SHP77 treated with DMSO at 0.1 percent for 48 hours (cell line): ENCODE results near the gene FOXP1.

Experiments used
- DNase-seq: peaks from one replicate; lab custom pipeline; 2025; lab: John Stamatoyannopoulos, UW

Gene FOXP1

DNA sequence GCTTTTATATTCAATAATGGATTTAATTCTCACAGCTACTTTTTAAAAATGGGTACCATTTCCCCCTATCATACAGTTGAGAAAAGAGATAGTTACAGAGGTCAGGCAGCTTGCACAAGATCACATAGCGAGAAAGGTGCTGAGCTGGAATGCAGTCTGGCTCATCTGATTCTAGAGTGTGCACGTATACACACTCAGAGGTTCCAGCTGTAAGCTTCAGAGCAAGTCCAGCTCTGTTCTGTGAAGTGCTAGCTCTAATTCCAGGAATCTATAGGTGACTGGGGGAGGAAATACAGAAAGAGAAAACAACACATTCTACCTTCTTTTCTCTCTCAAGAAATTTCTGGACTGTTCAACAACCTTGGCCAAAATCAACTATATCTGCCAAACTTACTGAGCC lies 318.7 kb downstream of the FOXP1 start:
- DNase-seq = no peak

DNA sequence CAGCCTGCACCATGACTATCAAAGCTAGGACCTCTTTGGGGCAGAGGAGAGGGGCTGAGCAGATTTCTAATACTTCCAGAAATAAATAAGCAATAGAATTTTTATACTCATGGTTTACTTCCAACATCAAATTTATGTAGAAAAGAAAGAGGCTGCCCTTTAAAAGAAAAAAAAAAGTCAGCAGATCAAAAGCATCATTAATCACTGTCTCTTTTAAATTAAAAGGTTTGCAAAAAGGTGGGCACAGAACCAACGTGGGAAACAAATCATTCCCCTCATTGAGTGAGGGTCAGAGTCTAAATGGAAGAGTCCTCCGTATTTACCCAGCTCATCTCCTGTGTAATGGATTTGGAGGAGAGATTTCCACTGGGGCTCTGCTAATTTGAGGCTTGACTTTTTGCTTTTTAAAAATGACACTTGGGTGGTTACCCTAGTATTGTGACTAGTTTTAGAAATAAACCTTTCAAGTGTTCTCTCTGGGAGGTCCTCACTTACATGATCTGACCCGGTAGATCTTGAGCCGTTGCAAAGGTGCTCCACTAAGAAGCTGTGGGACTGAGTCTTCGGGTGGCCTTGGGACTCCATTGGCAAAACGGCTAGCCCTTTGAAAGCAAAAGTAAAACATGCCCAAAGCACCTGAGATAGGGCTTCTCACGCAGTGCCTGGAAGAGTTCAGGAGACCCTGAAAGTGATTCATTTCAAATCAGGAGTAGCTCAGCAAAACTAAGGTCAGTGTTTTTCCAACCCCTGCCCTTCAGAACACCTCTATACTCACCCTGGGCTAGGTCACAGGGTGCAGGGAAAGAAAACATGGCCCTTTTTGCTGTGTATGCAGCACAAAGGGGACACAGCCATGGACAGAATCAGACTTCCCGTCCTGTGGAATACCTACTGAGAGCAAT lies 320.9 kb downstream of the FOXP1 start:
- DNase-seq = no peak

DNA sequence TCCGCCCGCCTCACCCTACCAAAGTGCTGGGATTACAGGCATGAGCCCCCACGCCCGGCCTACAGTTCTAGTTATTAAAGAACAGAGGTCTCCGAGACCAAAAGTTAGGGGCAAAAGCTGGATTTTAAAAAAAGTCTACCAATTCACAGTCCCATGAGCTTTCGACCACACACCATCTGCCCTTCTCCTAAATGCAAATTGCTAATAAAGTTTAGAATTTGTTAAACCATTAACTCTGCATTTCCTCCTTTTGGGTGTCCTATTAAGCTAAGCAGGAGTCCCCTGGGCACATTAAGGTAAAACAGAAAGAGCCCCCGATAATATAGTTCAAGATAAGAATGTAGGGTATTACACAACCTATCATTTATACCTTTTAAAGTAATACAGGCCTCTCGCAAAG lies 322.7 kb downstream of the FOXP1 start:
- no peak for DNase-seq

DNA sequence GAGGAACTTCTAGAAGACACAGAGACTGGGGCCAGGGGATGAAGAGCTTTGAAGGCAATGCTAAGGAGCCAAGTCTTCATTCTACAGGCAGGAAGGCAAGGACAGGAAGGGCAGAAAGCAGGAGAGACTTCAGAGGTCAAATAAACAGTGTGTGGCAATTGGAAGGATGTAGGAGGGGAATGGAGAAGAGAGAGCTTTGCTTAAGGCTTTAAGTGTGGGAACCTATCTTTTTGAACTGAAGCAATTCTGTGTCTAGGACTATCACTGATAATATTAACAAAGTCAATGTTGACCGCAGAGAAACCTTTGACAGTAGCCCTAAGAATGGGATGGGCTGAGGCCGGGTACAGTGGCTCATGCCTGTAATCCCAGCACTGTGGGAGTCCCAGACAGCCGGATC lies 325.0 kb downstream of the FOXP1 start:
- no peak for DNase-seq

DNA sequence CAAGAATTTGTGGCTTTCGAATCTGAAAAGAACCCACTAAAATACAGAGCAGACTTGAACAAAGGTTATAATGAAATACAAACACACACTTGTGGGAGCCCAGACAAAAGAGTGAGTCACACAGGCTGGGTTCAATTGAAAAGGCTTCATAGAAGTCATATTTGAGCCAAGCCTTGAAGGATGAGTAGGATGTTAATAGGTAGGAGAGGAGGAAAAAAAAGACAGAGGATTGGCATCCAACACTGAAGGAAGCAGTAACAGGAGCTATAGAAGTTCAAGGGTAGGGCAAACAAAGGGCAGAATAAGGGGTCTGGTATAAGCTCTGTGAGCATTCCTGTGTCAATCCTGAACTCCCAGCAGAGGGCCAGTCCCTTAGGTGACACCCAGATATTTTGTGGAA lies 325.4 kb downstream of the FOXP1 start:
- DNase-seq = no peak

DNA sequence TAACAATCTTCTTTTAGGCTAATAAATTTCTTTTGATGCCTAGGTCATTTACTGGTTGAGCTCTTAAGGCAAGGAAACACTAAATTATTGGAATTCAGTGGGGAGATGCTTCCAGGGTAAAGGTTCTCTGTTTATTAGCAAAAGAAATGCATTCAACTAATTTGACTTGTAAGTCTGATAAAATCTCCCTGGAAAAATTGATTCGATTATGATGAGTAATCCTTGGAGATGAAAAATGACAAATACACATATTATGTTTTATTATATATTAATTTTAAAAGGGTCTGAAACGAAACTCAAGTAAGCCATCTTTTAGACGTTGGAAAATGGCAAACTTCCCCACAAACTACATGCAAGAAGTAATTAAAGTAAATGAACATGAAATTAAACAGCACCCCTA lies 328.0 kb downstream of the FOXP1 start:
- no peak for DNase-seq

DNA sequence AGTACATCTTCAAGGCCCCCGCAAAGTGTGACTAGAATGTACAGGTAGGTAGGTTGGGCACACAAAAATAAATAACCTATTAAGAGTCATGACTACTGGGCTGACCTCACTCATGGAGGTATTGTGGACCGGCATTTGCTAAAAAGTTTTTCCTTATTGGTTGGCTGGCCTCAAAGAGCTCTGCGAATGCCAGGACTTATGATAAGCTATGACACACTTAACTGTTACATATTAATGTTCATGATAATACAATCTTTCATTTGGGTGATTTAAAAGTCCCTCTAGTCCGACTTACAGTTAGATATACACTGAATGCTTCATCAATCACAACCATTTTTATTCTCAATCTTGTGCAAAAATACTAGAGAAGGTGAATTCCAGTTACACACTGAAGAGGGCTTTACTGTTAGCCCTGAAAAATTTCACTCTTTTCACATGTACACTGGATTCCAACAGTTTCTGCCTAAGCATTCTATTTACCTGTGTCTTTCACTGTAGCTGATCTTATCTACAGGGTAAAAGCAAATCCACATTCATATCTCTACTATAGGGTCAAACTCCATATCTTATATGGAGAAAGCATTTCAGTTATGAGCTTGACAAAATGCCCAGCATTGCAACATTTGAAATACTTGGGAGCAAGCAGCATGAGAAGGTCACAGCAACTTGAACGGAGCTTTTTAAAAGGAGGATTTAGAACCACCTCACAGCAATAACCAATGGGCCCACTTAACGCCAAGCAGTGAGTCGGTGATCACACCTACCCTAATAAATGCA lies 329.1 kb downstream of the FOXP1 start:
- no peak for DNase-seq

DNA sequence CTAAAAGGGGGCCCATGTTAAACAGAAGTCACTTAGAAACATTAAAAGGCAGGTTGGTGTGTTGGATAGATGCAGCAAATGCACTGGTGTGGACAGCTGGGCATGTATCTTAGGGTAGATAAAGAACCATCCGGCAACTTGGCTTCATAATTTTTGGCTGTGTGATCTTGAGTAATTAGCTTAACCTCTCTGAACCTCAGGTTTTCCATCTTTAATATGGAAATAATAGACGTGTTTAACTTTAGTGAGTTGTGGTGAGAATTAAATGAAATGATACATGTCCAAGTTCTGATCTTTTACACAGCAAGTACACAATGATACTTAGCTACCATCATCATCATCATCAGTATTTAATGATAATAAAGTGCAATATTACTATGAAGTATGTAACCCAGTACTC lies 330.4 kb downstream of the FOXP1 start:
- no peak for DNase-seq

DNA sequence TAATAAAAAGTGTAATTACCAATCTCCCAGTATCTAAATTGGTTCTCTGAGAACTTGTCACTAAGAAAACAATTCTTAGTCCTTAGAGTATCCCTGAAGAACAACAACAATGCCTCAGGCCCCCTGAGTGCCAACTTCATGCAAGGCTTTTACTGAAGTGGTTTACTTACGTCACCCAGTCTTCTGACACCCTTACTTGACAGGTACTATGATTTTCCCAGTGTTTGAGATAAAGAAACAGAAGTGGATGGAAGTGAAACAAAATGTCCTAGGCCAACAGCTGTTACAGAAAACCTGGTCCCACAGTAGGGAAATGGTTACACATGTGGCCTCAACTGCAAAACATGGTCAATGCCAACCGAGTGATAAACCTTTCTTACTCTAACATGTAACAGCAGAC lies 331.1 kb downstream of the FOXP1 start:
- DNase-seq = no peak

DNA sequence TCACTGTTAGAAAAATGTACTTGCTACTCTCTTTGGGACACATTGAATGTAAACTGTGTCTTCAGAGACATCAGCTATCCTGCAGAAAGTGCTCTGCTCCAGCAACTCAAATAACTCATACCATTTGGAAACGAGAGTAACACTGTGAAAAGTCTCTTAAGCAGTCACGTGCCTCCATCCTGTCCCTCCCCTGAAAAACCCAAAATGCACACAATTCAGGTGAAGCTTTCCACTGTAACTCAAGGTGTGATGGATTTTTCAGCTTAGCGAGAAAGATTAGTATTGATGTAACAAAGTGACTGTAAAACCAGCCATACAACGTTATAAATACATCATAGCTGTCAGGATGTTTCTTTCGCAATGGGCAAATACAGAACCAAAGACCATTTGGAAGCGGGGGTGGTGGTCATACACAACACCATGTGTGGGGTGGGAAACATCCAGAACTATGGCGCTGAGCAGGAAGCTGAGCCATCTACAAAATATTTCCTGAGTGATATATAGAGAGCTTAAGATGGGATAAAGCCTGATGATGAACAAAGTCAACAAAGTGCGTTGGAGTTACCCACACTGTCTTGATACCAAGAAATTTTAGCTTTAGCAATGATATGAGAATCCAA lies 332.3 kb downstream of the FOXP1 start:
- DNase-seq = no peak

DNA sequence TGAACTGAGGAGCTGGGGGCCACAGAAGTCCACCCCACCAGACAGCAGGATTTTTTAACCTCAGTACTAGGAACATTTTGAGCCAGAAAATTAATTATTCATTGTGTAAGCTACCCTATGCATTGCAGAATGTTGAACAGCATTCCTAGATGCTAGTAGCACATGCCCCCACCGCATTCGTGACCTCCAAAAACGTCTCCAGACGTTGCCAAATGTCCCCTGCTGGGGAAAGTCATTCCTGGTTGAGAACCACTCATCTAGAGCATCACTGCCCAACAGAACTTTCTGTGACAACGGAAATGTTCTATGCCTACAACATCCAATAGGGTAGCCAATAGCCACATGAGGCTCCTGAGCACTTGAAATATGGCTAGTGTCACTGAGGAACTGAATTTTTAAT lies 333.5 kb downstream of the FOXP1 start:
- no peak for DNase-seq

DNA sequence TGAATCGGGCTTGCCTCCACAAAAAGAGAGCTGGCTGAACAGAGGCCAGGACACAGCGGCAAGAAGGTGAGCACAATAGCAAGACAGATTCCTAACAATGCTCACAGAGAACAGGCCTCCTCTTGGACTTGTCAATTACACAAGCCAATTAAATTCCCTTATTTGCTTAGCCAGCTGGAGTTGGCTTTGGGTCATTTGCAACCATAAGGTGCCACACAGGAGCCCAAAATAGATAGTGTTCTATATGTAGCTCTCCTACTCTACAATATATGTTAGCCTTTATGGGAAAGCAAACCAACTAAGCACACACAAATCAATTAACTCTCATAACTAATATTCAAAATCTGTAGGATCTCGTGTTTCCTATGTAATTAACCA lies 335.6 kb downstream of the FOXP1 start:
- DNase-seq = no peak

DNA sequence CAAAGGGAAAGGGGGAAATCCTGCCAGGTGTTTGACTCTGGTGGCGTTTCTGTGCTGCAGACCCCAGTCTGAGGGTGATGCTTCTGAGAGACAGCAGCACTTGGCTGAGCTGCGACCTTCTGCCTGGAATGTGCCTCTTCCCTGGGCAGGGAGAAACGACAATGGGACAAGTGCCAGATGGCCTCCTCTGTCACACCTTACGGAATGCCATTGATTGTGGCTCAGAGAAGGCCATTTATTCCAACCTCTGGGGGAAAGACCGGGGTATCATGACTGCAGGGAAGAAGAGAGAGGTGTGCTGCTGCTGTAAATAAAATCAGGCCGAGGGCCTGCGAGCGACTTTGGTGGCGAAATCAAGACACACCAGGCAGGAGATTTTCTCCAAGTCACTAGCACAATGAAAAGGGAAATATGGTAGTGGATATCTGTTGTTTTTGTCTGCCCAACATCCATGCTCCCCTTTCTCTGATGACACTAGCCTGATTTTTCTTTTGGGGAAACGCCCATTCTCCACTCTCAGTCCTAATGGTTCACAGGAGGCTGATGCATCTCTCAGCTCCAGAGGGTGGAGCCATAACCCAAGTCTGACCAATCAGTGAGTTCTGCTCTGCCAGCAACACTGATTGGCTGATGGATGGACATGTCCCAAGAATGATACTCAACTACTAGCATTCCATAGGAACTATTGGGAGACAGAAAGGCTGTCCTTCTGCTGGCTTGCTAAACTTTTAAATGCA lies 336.1 kb downstream of the FOXP1 start:
- no peak for DNase-seq

DNA sequence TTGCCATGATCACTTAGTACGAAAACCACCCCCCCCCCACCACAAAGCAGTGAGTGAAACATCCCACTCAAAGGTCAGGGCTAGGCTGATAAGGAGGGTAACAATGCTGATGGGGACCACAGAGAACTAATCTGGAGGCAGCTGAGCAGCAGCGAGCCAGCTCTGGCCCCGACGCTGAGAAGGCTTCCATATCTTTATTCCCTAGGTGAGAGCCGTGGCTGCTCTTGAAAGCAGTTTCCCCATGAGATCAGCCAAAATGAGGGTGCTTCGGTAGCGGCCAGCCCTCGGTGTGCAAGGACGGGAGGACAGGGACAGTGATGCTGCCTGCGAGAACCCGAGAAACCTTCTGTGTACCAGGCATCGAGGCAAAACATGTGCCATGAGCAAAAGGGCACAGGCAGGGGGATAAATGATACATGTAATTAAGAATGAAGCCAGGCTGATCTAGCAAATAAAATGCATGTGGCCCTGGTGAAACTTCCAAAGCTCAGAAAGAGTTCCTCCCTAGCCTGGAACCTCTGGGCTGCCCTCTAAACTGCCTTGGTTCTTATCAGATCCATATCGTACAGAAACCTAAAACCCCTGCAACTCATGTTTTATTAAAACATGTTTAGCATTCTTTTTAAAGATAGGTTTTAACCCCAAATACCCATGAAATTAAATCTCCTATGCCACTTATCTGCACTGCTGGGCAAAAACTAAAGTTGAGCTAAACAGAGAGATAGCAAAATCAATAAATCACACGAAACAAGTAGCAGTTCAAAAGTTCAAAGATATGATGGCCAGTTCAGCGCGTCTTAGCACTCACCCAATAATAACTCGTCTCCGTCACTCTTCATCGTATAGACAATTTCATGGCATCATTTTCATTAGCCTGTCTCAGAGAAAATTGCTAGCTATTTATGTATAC lies 337.3 kb downstream of the FOXP1 start:
- DNase-seq = no peak

DNA sequence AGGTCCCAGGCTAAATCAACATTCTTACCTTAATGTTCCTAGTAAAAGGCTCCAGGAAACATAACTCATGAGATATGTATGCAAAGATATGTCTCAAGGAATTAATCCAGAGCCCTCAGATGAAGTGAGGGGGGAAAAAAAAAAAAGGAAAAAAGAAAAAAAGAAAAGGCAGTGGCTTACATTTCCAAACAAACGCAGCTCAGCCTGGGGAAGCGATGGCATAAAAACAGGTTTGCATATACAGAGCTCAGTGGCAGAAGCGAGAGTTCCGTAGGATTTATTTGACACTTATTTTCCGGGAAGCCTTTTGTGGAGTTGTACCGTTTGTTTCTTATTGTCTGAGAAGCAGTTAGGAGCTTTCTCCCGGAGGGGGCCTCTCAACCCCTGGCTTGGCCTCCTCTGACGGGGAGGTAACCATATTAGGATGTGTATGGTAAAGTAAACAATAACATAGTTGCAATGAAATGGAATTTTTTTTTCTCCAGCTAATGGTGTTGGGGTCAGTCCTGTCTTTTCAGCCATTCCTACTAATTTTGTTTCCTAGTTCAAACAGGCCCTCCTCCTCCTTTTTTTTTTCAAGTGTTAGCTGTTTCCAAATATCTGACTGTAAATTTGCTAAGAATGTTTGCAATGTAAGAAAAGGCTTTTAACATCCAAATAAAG lies 338.6 kb downstream of the FOXP1 start:
- no peak for DNase-seq

DNA sequence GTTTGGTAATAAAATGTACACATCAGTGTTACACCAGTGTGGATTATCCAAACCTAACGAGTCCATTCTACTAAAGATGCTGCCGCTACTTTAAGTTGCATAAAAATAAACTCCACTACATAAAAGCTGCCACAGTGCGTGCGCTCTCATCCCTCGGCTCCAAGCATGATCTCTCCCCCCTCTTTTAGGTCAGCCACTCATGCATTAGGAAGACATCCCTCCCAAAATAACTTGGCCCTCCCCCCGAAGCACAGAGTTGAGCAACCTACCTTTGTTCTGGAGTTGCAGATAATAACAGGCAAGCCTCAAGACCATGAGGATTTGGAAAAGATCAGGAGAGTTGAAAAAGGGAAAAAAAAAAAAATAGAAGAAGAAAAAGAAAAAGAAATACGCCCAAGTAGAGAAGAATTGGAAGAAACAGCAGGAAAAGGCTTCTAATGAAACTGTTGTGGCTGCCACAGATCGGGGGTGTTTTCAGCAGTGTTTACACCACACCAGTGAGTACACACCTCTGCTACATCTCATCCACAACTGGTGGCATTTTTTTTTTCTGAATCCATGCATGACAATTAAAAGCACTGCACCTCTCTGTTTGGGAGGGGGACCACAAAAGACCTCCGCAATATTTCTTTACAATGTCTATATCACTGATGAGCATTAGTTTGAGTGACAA lies 339.2 kb downstream of the FOXP1 start:
- no peak for DNase-seq

DNA sequence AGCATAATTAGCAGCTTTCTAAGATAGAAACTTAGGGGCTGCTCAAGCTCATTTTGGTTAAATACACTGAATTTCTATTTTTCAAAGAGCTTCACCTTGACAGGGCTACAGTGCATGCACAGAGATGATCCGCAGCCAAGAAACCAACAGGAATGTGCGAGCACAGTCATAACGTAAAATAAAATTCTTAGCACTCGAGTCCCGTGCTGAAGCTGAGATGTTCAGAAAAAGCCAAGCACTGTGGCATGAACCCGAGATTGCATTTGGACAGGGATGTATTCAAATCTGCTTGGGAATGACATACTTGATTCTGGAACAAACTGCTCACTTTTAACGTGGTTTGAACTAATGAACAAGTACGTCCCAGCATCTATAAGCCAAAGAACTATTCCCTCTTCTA lies 340.3 kb downstream of the FOXP1 start:
- DNase-seq = no peak

DNA sequence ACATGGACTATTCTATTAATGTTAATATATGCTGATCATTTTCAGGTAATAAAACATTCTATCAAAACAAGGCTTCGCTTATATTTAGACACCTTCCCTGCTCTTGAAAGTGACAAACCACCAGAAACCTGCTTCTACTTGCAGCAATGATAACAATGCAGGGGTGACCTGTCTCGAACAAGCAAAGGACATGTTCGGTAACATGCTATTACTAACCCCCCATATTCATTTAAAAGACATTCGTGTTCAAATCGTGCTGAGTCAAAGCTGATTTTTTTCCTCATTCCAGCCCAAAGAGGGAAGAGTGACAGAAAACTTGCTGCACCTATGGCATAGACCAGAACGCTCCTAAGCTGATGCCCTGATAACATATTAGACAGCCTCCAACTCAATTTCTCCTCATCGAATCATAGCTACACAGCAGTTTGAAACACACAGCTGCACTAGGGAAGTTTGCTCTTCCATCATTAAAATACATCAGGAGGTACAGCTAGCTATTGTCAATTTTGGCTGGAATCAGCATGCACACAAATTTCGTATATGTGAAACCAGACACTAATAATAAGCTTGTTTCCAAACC lies 341.5 kb downstream of the FOXP1 start:
- DNase-seq = no peak

DNA sequence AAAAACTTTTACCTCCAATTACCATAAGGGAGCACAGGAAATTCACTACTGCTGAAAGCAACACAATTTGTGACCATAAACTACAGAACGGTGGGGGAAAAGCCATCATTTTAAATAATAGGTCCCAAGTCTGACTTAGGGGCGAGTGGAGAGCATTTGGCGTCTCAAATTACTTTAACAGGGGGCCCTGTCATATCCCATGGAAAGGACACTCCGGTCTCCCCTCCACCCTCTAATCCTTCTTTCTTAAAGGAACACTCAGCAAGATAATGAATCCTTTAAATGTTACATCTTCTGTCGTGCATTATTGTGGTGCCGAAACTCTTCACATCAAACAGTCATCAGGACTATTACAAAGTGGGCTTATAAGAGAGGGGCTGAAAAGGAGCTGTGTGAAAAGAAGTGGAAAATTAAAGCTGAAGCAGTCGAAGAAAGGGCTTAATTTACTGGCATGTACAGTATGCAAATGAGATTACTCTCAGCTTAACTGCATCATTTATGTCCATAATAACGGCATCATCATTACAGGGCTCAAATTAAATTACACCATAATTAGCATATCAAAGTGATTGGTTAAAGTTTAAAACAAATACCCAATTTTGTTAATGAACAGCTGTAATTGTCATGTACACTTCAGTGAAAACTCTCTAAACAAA lies 342.2 kb downstream of the FOXP1 start:
- no peak for DNase-seq
